Stimulated activated CD4-positive, alpha-beta T cell treated with anti-CD3 and anti-CD28 coated beads, Interleukin-12 subunit alpha, Interleukin-12 subunit beta, amount 100 ng/mL, for 4 hours (primary cell): ENCODE results near the gene KLF7.
A peak's percentile ranks its signal among the peaks of the same experiment; 100 is the strongest.

Experiments used
- DNase-seq: peaks from one replicate; pipeline ENCODE4 v3.0.0-alpha.2; 2020

The KLF7 gene

DNA sequence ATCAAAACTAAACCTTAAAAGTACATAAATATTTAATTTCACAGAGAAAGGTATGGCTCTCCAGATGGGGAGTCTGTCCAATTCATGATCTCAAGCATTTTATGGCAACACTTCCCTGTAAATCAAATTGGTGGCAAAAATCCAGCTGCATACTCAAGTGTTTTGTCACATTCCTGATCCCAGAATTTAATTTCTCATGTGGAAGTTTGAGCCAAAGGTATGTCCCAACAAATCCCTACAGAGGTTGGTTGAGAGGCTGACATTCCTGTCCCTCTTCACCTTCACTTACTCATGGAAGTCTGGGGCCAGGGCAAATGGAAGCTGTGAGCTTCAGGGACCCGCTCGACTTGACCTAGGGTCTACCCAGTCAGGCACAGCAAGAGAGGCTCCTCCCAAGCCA, 17.7 kb downstream of the KLF7 start:
- DNase-seq: no peak

DNA sequence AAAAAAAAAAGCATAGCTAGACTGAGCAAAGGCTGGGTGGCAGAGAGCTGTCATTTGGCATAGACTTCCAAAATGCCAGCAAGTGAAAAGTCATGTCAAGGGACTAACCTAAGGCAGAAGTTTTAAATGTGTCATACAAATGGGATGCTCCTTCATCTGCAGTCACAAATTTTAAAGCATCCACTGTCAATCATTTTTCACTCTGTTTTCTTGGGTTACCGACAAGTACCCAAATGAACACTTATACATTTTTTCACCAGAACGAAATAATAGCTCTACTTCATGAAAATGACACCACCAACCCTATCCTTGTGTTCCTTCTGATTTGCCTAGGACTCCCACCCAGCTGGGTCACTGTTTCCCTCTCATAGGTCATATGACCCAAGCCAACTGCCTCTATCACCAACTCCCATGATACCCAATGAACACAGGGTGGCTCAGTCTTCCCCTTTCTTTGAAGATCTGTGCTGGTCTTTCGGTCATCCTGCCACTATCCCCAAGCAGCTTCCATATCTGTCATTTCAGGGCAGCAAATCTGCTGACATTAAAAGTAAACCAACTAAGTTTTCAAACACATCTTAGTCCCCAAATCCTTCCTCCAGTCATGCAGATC, 21.5 kb downstream of the KLF7 start:
- no peak for DNase-seq

DNA sequence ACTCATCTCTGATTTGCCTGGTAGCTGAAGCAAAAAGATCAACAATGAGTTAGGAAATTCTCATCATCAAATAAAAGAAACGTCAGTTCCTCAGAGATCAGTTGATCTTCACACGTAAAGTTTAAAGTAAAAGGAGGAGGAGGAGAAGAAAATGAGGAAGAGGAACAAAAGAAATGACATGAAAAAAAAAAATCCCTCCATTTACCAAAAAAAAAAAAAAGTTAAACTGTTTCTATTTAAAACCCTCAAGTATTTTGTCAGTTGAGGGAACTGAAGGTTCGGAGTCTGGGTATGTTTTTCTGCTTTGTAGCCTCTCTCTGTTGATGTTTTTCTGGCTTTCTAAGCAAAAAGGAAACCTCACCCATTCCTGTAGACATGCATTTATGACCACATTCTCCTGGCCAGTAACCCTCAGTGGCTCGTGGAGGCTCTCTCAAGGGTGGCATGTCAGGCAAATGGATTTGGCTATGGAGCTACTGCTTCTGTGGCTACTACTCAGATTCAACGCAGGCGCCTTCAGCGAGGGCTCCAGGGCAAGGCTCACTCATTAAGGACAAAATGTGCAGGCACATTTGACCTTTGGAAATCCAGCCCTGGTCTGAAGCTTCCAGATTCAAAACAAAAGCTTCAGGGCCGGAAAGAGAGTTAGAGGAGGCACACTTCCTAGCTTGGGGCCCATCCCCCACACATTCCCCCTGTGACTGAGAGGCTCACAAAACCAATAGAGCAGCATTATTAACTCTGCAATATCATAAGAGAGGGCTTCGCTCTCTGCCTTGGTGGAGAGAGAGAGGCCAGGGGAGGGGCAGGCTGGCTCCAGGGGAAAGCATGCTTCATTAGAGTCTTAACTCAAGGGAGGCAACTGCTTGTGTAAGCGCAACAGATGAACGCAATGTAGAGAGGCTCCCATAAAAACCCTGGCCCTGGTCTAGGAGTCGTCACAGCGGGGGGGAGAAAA, 22.3 kb downstream of the KLF7 start:
- peak; percentile 43 for DNase-seq

- DNase-seq: no peak
Measured at GRCh38 chr2:207142461-207142860, 23.3 kb downstream of the KLF7 start.

GRCh38 chr2:207141386-207141785, 24.4 kb downstream of the KLF7 start:
- no peak for DNase-seq

DNA sequence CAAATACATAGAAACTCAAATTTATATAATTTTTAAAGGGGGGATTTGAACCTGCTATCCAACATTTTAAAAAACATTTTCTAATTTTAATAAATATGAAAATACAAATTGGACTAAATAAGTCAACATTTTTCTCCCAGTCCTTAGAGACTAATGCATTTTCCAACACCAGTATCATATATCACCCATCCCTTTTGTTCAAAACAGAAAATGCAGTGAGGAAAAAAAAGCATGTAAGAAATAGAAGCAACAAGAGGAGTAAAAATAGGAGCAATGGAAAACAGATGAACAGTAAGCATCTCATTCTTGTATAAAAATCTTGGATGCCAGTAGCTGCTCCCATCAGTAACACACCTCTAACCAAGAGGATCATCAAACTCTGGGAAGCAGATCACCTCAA, 25.5 kb downstream of the KLF7 start:
- no peak for DNase-seq

DNA sequence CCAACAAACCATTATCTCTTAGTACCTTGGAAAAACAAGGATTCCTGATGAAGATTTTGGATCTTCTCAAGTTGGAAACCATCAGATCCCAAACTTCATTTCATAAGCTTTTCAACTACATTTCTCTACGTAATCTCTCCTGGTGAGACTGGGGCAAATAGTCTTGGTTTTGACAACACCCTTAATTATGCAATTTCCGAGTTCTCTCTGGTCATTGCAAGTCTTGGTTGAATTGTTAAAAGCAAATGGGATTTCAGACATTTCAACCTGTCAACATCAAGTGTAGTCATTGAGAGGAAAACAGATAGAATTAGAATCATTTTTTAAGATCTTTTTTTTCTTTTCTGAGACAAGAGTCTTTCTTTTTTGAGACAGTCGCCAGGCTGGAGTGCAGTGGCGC, 26.2 kb downstream of the KLF7 start:
- no peak for DNase-seq

DNA sequence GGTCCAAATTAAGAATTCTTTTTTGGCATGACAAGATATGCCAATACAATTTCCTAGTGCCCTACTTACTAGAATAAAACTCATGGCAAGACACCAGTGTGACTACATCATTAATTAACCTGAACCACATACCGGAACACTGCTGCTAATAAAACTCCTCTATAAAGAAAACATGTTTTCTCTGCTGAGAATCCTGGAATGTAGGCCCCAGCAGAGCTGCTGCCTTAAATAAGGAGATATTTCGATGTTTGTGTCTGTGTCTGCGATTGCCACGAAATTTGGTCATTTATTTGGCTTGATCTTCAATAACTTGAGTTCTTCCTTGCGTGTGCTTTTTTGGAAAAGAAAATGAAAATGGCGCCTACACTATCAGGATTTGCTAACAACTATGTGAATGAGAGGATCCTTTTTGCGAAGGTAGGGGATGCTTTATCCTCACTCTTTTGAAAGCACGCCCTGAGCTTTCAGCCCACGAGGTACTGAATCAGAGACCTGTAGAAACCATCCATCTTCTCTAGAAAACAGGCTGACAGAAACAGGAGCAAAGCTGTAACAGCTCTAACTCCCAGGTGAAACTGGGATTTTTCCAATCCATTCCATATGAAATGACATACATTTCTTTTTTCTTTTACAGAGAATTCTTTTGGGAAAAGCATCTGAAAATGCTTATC, 27.0 kb downstream of the KLF7 start:
- no peak for DNase-seq

DNA sequence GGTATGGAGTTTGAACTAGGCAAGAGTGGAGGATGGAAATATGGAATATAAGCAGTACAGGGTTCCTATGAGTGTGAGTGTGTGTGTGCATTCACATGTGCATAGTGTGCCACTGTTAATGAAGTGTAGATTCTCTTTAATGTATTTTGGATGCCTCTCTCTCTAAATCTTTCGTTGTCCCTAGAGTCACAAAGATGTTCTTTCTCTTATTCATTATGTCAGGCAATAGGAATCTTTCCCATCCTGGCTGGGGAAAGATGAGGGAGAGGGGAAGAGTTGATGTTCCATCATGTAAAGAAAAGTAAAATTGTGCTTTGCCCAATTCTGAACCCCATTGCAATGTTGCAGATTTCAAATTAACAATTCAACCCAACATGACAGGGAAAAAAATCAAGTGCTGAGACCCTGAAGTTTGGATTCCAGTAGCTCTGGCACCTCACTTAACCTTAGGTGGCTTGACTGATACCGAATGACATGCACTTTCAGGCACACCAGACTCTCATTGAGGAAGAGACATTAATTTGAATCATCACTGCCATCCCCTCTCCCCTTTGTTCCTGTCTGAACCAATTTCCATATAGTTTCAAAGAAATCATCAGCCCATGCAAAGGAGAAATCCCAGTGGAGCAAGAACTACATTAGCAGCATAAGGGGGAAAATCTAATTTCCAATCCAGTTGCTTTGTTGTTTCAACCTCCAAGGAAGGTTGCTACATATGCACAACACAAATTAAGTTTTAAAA, 28.0 kb downstream of the KLF7 start:
- no peak for DNase-seq

DNA sequence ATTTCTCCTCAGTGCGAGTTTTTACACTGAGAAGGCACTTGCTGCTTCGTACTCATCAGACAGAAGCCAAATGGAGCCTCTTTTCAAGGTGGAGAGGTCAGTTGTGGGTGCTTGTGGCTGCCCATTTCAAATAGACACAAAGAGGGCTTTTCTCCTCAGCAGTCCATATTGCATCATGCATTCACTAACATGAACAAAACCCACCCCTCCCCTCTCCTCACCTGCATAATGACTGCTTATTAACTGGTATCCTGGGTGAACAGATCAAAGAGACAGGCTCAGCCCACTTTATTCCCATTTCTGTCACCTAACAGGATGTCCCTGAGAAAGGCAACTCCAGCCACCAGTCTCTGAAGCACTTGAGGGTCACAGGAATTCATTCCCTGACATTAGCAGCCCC, 28.9 kb downstream of the KLF7 start:
- no peak for DNase-seq

DNA sequence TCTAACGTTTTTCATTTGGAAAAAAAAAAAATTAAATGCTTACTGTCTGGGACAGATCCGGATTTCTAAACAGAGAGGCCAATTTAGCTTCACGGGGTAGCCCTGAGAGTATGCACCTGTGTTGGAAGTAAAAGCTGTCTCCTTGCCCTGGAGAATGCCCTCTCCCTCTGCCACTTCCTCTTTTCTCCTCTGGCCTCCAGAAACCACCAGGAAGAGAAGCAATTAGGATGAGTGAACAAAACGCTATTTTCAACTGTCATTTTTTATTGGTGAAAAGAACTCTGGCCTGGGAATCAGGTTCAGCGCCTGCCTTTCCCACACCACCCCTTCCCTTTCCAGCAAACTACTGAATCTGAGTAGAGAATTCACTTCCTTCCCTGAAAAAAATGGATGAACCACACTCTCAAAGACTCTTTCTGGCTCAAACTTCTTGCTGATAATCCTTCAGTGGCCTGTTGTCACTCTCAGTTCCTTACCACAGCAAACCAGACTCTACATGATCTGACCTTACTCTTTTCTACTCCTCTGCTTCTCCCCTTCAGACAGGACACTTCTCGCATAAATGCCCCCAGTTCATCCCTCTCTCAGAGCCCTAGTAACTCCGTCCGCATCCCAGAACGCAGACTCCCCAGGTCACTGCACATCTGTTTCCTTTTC, 29.8 kb downstream of the KLF7 start:
- no peak for DNase-seq

- DNase-seq: no peak
Measured at GRCh38 chr2:207135340-207135739, 30.4 kb downstream of the KLF7 start.

GRCh38 chr2:207133820-207134519, 31.8 kb downstream of the KLF7 start:
- DNase-seq: no peak

DNA sequence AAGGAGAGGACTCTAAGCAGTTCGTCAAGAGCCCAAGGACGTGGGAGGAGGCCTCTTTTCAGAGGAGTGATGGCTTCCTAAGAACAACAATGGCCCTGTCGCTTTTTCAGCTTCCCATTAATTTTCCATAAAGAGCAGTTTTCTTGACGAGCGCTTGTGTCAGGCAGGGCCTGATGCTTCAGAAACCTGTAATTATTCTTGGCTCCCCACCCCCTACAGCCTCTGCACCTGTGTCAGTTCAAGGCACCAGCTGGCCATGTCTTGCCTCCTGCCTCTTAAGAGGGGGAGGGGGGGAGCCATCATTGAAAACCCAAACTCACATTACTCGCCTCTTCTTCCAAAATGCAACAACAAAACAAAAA, 32.3 kb downstream of the KLF7 start:
- DNase-seq: no peak

DNA sequence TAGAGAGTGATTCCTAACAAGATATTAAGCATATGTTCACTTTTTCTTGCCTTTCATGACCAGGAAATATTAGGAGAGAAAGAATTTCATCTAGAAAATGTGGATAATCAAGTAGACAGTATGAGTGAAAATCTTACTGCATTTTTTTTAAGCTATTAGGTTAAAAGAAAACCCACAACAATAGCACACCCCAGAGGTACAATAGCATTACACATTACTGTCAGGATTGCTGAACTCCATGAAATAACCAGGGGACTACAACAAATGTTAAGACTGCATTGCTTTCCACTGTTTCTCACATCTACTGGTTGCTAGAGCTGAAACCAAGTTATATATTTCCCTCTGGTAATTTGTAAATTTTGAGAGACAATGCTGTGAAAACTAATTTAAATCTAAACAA, 33.7 kb downstream of the KLF7 start:
- DNase-seq: no peak

- DNase-seq: no peak
Measured at GRCh38 chr2:207131594-207131993, 34.2 kb downstream of the KLF7 start.

GRCh38 chr2:207130958-207131521, 34.7 kb downstream of the KLF7 start:
- no peak for DNase-seq

DNA sequence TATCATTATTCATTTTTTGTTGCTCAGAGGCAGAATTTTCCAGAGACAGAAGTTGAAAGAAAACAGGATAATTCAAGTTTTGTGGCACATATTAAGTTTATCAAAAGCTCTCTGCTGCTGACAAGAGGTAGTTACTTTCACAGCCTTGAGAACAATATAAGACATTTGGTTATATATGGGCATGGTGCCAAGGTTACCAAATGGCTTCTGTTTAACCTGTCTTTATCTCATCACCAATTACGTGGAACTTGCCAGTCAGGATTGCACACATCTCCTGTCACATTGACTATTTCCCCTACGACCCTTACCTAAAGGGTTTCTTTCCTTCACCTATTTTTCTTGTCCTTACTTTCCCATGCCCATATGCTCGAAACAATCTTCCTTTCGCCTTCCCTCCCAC, 35.9 kb downstream of the KLF7 start:
- no peak for DNase-seq

DNA sequence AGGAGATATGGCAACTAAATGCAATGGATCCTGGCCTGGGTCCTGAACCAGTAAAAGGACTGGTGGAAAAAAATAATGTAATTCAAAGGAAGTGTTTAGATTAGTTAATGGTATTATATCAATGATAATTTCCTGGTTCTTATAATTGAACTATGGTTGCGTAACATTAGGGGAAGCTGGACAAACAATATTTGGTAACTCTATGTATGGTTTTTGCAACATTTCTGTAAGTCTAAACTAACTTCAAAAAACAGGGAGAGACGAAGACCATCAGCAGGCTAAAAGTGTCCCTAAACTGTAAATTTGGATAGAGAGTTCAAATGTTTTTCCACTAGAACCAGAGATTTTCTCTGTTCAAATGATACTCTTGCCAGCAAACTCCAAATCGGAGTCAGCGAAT, 36.9 kb downstream of the KLF7 start:
- no peak for DNase-seq

DNA sequence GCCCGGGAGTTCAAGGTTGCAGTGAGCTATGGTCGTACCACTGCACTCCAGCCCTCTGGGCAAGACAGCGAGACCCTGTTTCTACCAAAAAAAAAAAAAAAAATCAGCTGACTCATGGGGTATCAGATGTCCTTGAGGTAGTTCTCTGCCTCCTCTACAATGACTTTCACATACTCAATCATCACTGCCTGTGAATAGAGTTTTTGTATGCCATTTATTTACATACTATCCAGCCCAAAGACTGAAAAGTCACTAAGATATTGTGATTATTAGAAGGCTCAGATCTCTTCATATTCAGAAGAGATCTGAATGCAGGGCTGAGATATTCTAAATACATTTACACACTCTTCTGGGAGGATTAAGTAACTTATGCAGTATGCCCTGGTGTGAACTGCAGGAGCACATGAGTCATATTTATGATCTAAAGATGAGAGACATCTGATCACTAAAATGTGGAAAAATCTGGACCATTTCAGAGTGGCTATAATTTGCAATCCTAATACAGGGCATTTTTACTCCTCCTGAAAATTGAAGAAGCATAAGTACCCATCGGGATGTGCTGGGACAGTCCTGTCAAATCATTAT, 38.9 kb downstream of the KLF7 start:
- no peak for DNase-seq

GRCh38 chr2:207123776-207124391, 41.9 kb downstream of the KLF7 start:
- DNase-seq: no peak
